Uterus (tissue), 2 donors: ENCODE data around the gene TRAPPC12.

Experiments
- CTCF ChIP-seq, 4 experiments: fragments of 200-600 bp in 2 of 4; fragments of 450-650 bp in 2 of 4; sonication (generic) in 2 of 4; IDR thresholded peaks; one replicate each; pipeline ENCODE4 v1.5.1; 2016 to 2019; ENCODE audit warnings: antibody characterized with exemption in 4 of 4, mild to moderate bottlenecking in 2 of 4, moderate library complexity in 1 of 4
- POLR2A ChIP-seq, 2 donors: fragments of 450-650 bp; IDR thresholded peaks; one replicate each; pipeline ENCODE4 v1.6.1; 2016; ENCODE audit warnings: antibody characterized with exemption in 2 of 2, mild to moderate bottlenecking in 1 of 2, moderate library complexity in 1 of 2

DNA sequence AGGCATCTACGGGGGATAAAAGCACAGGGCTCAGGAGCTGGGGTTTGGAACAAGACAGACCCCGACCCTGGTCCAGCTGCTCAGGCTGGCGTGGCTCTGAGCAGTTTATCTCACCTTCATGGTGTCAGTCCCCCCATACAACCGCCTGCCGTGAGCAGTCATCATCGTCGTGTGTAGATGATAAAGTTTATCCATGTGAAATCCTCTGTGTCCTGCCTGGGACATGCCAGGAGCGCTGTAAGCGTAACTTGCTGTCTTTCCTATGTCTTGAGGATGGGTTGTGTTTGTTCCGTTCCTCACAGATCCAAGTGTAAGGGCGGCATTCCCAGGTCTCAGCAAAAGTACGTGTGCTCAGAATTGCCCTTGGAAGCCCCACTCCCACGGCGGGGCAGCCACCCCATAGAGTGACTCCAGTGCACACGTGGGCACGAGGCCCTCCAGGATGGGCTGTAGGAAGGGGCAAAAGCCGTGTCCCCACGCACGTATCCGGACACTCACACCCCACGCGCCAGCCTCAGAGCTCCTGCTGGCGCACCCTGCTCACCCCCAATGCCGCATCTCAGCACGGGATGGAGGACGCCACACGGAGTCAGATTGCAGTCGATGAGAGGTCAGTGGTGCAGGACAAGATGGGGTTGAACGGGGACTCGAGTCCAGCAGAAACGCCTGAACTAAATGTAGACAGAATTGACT, 88.9 kb downstream of the TRAPPC12 start:
- no peak for TF ChIP-seq POLR2A (IDR thresholded peaks at IDR 0.05)
- no peak for TF ChIP-seq CTCF (IDR thresholded peaks at IDR 0.05)
